Endodermal cell (in vitro differentiated cells): ENCODE data around the gene TAB3. TPM values are rescaled to one million over a fixed set of nuclear protein-coding genes. Genes with fewer than 3 reads are reported as not detected.

Experiments
- DNase-seq: peaks from one replicate; pipeline ENCODE4 v3.0.0-alpha.2; 2017
- H3K27ac ChIP-seq: 2 replicates; pipeline ENCODE4 v1.5.1; 2013; ENCODE audit warnings: mild to moderate bottlenecking, low read depth, low read length, moderate library complexity
- H3K27me3 ChIP-seq: 2 replicates; pipeline ENCODE4 v1.6.1; 2013; ENCODE audit warnings: mild to moderate bottlenecking, low read length, moderate library complexity; ENCODE audit not compliant: insufficient read depth, control insufficient read depth, poor library complexity, severe bottlenecking
- H3K36me3 ChIP-seq: 2 replicates; pipeline ENCODE4 v1.7.0; 2013; ENCODE audit warnings: mild to moderate bottlenecking, low read length, moderate library complexity; ENCODE audit not compliant: control insufficient read depth, insufficient read depth
- H3K4me1 ChIP-seq: one replicate; pipeline ENCODE4 v1.7.0; 2013; ENCODE audit warnings: low read length; ENCODE audit not compliant: control insufficient read depth, insufficient read depth
- H3K4me3 ChIP-seq: 2 replicates; pipeline ENCODE4 v1.5.1; 2013; ENCODE audit warnings: mild to moderate bottlenecking, low read length, moderate library complexity
- H3K9ac ChIP-seq: 2 replicates; pipeline ENCODE4 v1.6.1; 2013; ENCODE audit warnings: mild to moderate bottlenecking, low read length, moderate library complexity; ENCODE audit not compliant: poor library complexity, severe bottlenecking; ENCODE audit errors: extremely low read depth
- H3K9me3 ChIP-seq: 2 replicates; pipeline ENCODE4 v1.6.1; 2013; ENCODE audit warnings: mild to moderate bottlenecking, low read length, moderate library complexity; ENCODE audit not compliant: control insufficient read depth
- H3K27ac Mint-ChIP-seq: 2 replicates; pipeline ENCODE4 v1.8.0; 2020; ENCODE audit warnings: mixed read lengths
- H3K27me3 Mint-ChIP-seq: 2 replicates; pipeline ENCODE4 v1.8.0; 2021; ENCODE audit warnings: mild to moderate bottlenecking, mixed read lengths; ENCODE audit not compliant: insufficient read depth
- H3K36me3 Mint-ChIP-seq: 2 replicates; pipeline ENCODE4 v1.8.0; 2020; ENCODE audit warnings: low read depth, mixed read lengths
- H3K4me1 Mint-ChIP-seq: 2 replicates; pipeline ENCODE4 v1.8.0; 2020; ENCODE audit warnings: mixed read lengths
- H3K4me3 Mint-ChIP-seq: 2 replicates; pipeline ENCODE4 v1.8.0; 2020; ENCODE audit warnings: mild to moderate bottlenecking, moderate library complexity, mixed read lengths
- H3K9me3 Mint-ChIP-seq: 2 replicates; pipeline ENCODE4 v1.8.0; 2020; ENCODE audit warnings: mild to moderate bottlenecking, mixed read lengths
- WGBS, 2 experiments: methylation state at CpG; one replicate each; pipeline versions ENCODE4 v1.1.5 to v1.1.7; 2013; ENCODE audit warnings: missing lambda C conversion rate in 2 of 2, mixed read lengths in 1 of 2; ENCODE audit not compliant: insufficient coverage in 1 of 2, insufficient read length in 1 of 2; 5-methylcytosine and 5-hydroxymethylcytosine counted together
- long read RNA-seq, 4 experiments: library from polyadenylated mRNA in 2 of 4; library from RNA in 1 of 4; library from capped mRNA in 1 of 4; stranded (forward) in 3 of 4; unstranded in 1 of 4; transcript quantifications; one replicate each; pipeline ENCODE4 v2.0.0, GENCODE V29; 2020 to 2021; ENCODE audit warnings: inconsistent platforms in 1 of 4
- polyA plus RNA-seq, 2 experiments: library from polyadenylated mRNA; stranded (reverse); fragments of 50-300 nt; gene quantifications; one replicate each; pipeline ENCODE4 v1.2.3, GENCODE V29; 2013
- total RNA-seq, 2 donors: library from RNA; stranded (reverse); fragmentation: NEBNext Ultra II Directional in 1 of 2; extraction: Animal tissue kit (Norgen Biotek cat#: 25700) in 1 of 2; gene quantifications; 2 replicates in 1 of 2; 3 replicates in 1 of 2; pipeline ENCODE4 v1.2.1, GENCODE V29; 2021
- TF ChIP-seq, protein P1 (sequence below): fragments of 200-600 bp; sonication (generic); conservative IDR thresholded peaks from 2 replicates; pipeline ENCODE4 v1.5.0; 2021; ENCODE audit warnings: antibody characterized with exemption, mild to moderate bottlenecking

TAB3 gene, protein sequence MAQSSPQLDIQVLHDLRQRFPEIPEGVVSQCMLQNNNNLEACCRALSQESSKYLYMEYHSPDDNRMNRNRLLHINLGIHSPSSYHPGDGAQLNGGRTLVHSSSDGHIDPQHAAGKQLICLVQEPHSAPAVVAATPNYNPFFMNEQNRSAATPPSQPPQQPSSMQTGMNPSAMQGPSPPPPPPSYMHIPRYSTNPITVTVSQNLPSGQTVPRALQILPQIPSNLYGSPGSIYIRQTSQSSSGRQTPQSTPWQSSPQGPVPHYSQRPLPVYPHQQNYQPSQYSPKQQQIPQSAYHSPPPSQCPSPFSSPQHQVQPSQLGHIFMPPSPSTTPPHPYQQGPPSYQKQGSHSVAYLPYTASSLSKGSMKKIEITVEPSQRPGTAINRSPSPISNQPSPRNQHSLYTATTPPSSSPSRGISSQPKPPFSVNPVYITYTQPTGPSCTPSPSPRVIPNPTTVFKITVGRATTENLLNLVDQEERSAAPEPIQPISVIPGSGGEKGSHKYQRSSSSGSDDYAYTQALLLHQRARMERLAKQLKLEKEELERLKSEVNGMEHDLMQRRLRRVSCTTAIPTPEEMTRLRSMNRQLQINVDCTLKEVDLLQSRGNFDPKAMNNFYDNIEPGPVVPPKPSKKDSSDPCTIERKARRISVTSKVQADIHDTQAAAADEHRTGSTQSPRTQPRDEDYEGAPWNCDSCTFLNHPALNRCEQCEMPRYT
- total RNA-seq, result 10 to 100 TPM; 19.8 to 23.2 TPM
- polyA plus RNA-seq (2013, experiment 1 of 2), result 23.3 TPM
- polyA plus RNA-seq (2013, experiment 2 of 2), result 18.3 TPM
- long read RNA-seq, experiment 1, partial matches to known transcripts, result 0 of 5 reads
- long read RNA-seq, experiment 1, other reads (novel, unspliced or antisense), result 5 of 5 reads
- long read RNA-seq, experiment 2, partial matches to known transcripts, result 1 of 12 reads
- long read RNA-seq, experiment 2, other reads (novel, unspliced or antisense), result 11 of 12 reads
- long read RNA-seq, experiment 3, partial matches to known transcripts, result 3 of 4 reads
- long read RNA-seq, experiment 3, other reads (novel, unspliced or antisense), result 1 of 4 reads
- long read RNA-seq, experiment 4, partial matches to known transcripts, result 0 of 11 reads
- long read RNA-seq, experiment 4, other reads (novel, unspliced or antisense), result 11 of 11 reads

DNA sequence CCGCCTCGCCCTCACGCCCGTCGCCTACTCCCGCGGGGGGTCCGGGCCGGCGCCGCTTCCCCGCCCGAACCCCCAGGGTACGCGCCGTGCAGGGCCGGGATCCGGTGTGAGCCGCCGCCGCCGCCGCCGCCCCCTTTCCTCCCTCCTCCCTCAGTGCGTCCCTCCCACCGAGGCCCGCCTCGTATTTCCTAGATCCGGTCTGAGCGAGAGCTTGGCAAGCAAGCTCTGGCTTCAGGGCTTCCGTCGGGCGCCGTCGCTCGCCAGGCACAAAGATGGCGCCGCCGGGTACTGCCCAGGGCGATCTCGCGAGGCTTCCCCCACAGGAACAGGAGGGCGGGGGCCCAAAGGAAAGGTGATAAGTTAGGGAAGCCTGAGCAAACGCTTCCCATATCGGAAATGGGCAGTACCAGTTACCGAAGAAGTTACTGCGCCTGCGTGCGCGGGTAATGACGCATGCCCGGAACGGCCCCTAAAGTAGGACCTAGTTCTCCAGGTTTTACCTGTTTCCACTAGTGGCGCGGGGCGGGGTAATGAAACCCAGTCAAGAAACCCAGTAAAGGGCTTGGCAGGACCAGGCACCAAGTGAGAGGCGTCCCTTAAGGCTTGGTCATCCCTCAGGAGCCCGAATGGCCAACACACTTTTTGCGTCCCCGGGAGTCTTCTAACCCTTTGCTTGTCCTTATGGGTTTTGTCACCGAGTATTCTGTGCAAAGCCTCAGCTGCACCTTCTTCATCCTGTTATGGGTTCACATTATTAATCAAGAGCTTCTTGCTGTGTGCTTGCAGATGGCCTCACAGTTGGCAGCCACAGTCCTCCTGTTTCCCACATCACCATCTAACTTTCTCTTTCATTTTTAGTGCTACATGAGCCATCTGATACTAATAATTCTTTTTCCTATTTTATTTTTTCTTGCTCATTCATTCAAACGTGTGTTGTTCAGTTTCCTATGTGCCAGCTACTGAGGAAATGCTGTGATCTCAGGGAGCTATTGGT lies at the start of gene TAB3:
TSS of gene TAB3 (minus strand) at position 108 of the 994 bp plus-strand sequence. CDS start 29,666 bp downstream, outside the sequence.
- H3K4me1 ChIP-seq, result no peaks in the 10 kb centered on the region
- peak within 1 kb of the TSS; percentile 83 for H3K4me3 ChIP-seq
- no peaks in the 10 kb centered on the region for H3K27me3 Mint-ChIP-seq
- peak; percentile 96 for DNase-seq
- H3K4me3 Mint-ChIP-seq, result peak within 1 kb of the TSS; percentile 78
- peaks cover 10% of the 10 kb centered on the region for H3K9me3 Mint-ChIP-seq
- H3K9ac ChIP-seq, result peak within 1 kb of the TSS; percentile 55
- no peaks in the 10 kb centered on the region for H3K27me3 ChIP-seq
- no peak within 1 kb of the TSS for H3K27ac ChIP-seq
- H3K4me1 Mint-ChIP-seq, result peaks cover 16% of the 10 kb centered on the region
- H3K36me3 Mint-ChIP-seq, result no peaks in the 10 kb centered on the region
- no peaks in the 10 kb centered on the region for H3K9me3 ChIP-seq
- TF ChIP-seq, protein P1, sequence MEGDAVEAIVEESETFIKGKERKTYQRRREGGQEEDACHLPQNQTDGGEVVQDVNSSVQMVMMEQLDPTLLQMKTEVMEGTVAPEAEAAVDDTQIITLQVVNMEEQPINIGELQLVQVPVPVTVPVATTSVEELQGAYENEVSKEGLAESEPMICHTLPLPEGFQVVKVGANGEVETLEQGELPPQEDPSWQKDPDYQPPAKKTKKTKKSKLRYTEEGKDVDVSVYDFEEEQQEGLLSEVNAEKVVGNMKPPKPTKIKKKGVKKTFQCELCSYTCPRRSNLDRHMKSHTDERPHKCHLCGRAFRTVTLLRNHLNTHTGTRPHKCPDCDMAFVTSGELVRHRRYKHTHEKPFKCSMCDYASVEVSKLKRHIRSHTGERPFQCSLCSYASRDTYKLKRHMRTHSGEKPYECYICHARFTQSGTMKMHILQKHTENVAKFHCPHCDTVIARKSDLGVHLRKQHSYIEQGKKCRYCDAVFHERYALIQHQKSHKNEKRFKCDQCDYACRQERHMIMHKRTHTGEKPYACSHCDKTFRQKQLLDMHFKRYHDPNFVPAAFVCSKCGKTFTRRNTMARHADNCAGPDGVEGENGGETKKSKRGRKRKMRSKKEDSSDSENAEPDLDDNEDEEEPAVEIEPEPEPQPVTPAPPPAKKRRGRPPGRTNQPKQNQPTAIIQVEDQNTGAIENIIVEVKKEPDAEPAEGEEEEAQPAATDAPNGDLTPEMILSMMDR, result no peak
- 2 to 3% methylated on average over 7 to 60 of the region's 62 CpGs for WGBS, 2 experiments
- no peaks in the 10 kb centered on the region for H3K36me3 ChIP-seq
- peak within 1 kb of the TSS; percentile 77 for H3K27ac Mint-ChIP-seq

DNA sequence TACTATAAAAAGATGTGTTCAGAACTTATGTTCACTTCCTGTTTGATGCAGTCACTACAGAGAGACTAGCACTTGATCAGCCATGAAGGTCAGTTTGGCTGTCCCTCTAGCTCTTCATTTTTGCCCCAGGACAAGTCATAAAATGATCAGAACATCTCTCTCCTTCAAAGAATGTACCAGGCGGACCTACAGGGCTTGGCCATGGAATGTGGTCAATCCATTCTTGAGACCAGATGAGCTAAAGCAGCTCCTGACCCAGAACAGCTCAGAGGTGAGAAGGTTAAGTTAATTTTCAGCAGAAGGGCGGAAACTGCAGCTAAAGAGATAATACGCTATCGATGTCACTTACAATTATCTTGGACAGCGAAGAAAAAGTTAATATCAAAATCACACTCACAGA lies 49.2 kb upstream of the TAB3 start:
- TF ChIP-seq, protein P1, result no peak
- no peak overlapping the region for H3K4me3 ChIP-seq
- H3K27me3 ChIP-seq, result no peaks in the 10 kb centered on the region
- H3K9ac ChIP-seq, result no peak overlapping the region
- Mint-ChIP-seq H3K4me1 (no peaks in the 10 kb centered on the region), H3K9me3 (peaks cover 62% of the 10 kb centered on the region), H3K4me3 (no peak overlapping the region), H3K36me3 (no peaks in the 10 kb centered on the region), H3K27me3 (no peaks in the 10 kb centered on the region), H3K27ac (no peak overlapping the region)
- no peak for DNase-seq
- peaks cover 5% of the 10 kb centered on the region for H3K9me3 ChIP-seq
- WGBS, 2 experiments, result 93% methylated on average over 5 of the region's 5 CpGs; no CpG with 5 or more reads in 1 of the 2 experiments
- no peaks in the 10 kb centered on the region for H3K4me1 ChIP-seq
- H3K36me3 ChIP-seq, result no peaks in the 10 kb centered on the region
- H3K27ac ChIP-seq, result no peak overlapping the region
